ENCODE results near the gene HMCN1. TPM values are rescaled to one million over a fixed set of nuclear protein-coding genes. Genes with fewer than 3 reads are reported as not detected.
A peak's percentile ranks its signal among the peaks of the same experiment; 100 is the strongest.

Gene HMCN1
- total and polyA plus RNA-seq, 2 donors from 2014 or later, result 0.97 to 2.7 TPM

GRCh38 chr1:185716095-185716494 is 18.1 kb upstream of the HMCN1 start:
- intact Hi-C loops (cut with DNase I), result no loop called here
- H3K36me3 ChIP-seq (ENCODE audit: control insufficient read depth in 2 of 3, insufficient read depth in 3 of 3, low read length in 3 of 3), result no peaks in the 10 kb centered on the region
- no peak for DNase-seq
- no peak overlapping the region for H3K4me3 ChIP-seq (ENCODE audit: low read length in 3 of 3)
- no peaks in the 10 kb centered on the region for H3K27me3 ChIP-seq (ENCODE audit: control insufficient read depth, insufficient read depth, low read length)
- no peak for FAIRE-seq
- TF ChIP-seq, protein P1, sequence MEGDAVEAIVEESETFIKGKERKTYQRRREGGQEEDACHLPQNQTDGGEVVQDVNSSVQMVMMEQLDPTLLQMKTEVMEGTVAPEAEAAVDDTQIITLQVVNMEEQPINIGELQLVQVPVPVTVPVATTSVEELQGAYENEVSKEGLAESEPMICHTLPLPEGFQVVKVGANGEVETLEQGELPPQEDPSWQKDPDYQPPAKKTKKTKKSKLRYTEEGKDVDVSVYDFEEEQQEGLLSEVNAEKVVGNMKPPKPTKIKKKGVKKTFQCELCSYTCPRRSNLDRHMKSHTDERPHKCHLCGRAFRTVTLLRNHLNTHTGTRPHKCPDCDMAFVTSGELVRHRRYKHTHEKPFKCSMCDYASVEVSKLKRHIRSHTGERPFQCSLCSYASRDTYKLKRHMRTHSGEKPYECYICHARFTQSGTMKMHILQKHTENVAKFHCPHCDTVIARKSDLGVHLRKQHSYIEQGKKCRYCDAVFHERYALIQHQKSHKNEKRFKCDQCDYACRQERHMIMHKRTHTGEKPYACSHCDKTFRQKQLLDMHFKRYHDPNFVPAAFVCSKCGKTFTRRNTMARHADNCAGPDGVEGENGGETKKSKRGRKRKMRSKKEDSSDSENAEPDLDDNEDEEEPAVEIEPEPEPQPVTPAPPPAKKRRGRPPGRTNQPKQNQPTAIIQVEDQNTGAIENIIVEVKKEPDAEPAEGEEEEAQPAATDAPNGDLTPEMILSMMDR (IDR thresholded peaks at IDR 0.05; ENCODE audit: borderline replicate concordance, extremely low read depth, insufficient read depth), result no peak
- no peak overlapping the region for H3K9ac ChIP-seq (ENCODE audit: low read length in 3 of 3)
- no peaks in the 10 kb centered on the region for H3K9me3 ChIP-seq (ENCODE audit: control insufficient read depth in 2 of 3, insufficient read depth in 1 of 3, low read length in 3 of 3)
- no peak overlapping the region for H3K27ac ChIP-seq (ENCODE audit: low read depth in 2 of 2, low read length in 2 of 2)
- no peaks in the 10 kb centered on the region for H3K4me1 ChIP-seq (ENCODE audit: control insufficient read depth in 2 of 3, insufficient read depth in 2 of 3, low read depth in 1 of 3, low read length in 3 of 3)

- FAIRE-seq (no peak), DNase-seq (peak in 2 of 5 donors; percentile 6 to 13)
- H3K9ac ChIP-seq (ENCODE audit: low read length in 3 of 3), result no peak overlapping the region
- no peaks in the 10 kb centered on the region for H3K4me1 ChIP-seq (ENCODE audit: control insufficient read depth in 2 of 3, insufficient read depth in 2 of 3, low read depth in 1 of 3, low read length in 3 of 3)
- no peaks in the 10 kb centered on the region for H3K27me3 ChIP-seq (ENCODE audit: control insufficient read depth, insufficient read depth, low read length)
- intact Hi-C loops (cut with DNase I), result no loop called here
- no peaks in the 10 kb centered on the region for H3K9me3 ChIP-seq (ENCODE audit: control insufficient read depth in 2 of 3, insufficient read depth in 1 of 3, low read length in 3 of 3)
- no peak overlapping the region for H3K4me3 ChIP-seq (ENCODE audit: low read length in 3 of 3)
- TF ChIP-seq, protein P1 (IDR thresholded peaks at IDR 0.05; ENCODE audit: borderline replicate concordance, extremely low read depth, insufficient read depth), result peak; percentile 23
- no peak overlapping the region for H3K27ac ChIP-seq (ENCODE audit: low read depth in 2 of 2, low read length in 2 of 2)
- no peaks in the 10 kb centered on the region for H3K36me3 ChIP-seq (ENCODE audit: control insufficient read depth in 2 of 3, insufficient read depth in 3 of 3, low read length in 3 of 3)
These were observed 15.2 kb upstream of the HMCN1 start for GRCh38 chr1:185719021-185719420.

DNA sequence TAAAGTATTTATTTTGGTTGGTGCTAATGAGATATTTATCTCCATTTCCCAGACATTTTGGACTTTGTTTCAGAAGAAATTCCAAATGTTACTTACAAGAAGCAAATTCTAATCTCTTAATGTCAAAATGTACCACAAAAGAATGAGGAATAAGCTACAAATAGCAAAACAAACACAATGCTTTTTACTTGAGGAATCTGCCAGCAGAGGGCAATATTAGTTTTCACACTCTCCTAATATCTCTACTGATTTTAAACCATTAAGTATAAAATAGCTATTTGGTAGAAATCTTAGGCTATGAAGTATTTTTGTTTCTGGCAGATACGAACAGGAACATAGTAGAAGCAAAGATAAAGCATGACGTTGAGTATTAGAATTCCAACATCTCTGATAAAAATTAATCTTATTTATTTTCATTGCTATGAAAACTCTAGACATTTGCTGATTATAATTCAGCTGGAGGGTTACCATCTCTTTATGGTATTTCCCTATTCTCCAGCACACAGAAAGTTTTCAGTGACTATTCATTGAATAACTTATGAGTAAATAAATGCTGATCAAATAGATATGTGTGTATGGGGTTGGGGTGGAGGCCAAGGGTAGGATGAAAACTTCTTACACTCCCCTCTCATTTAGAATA is 13.4 kb upstream of the HMCN1 start:
- no peaks in the 10 kb centered on the region for H3K27me3 ChIP-seq (ENCODE audit: control insufficient read depth, insufficient read depth, low read length)
- peak; percentile 90 for FAIRE-seq
- H3K4me3 ChIP-seq (ENCODE audit: low read length in 3 of 3), result no peak overlapping the region
- H3K27ac ChIP-seq (ENCODE audit: low read depth in 2 of 2, low read length in 2 of 2), result no peak overlapping the region
- H3K9me3 ChIP-seq (ENCODE audit: control insufficient read depth in 2 of 3, insufficient read depth in 1 of 3, low read length in 3 of 3), result no peaks in the 10 kb centered on the region
- H3K9ac ChIP-seq (ENCODE audit: low read length in 3 of 3), result no peak overlapping the region
- intact Hi-C loops (cut with DNase I), result no loop called here
- TF ChIP-seq, protein P1 (IDR thresholded peaks at IDR 0.05; ENCODE audit: borderline replicate concordance, extremely low read depth, insufficient read depth), result peak; percentile 51
- DNase-seq, result peak in 2 of 5 donors; percentile 67 to 85
- no peaks in the 10 kb centered on the region for H3K4me1 ChIP-seq (ENCODE audit: control insufficient read depth in 2 of 3, insufficient read depth in 2 of 3, low read depth in 1 of 3, low read length in 3 of 3)
- no peaks in the 10 kb centered on the region for H3K36me3 ChIP-seq (ENCODE audit: control insufficient read depth in 2 of 3, insufficient read depth in 3 of 3, low read length in 3 of 3)

- intact Hi-C loops (cut with DNase I), result no loop called here
- Histone ChIP-seq H3K9me3 (ENCODE audit: control insufficient read depth in 2 of 3, insufficient read depth in 1 of 3, low read length in 3 of 3) (no peaks in the 10 kb centered on the region), H3K4me3 (ENCODE audit: low read length in 3 of 3) (no peak overlapping the region), H3K36me3 (ENCODE audit: control insufficient read depth in 2 of 3, insufficient read depth in 3 of 3, low read length in 3 of 3) (no peaks in the 10 kb centered on the region), H3K27me3 (ENCODE audit: control insufficient read depth, insufficient read depth, low read length) (no peaks in the 10 kb centered on the region), H3K9ac (ENCODE audit: low read length in 3 of 3) (no peak overlapping the region), H3K27ac (ENCODE audit: low read depth in 2 of 2, low read length in 2 of 2) (no peak overlapping the region), H3K4me1 (ENCODE audit: control insufficient read depth in 2 of 3, insufficient read depth in 2 of 3, low read depth in 1 of 3, low read length in 3 of 3) (no peaks in the 10 kb centered on the region)
- FAIRE-seq, result no peak
- no peak for DNase-seq
- TF ChIP-seq, protein P1 (IDR thresholded peaks at IDR 0.05; ENCODE audit: borderline replicate concordance, extremely low read depth, insufficient read depth), result no peak
These were observed 12.6 kb upstream of the HMCN1 start for GRCh38 chr1:185721553-185721952.

All from kidney (tissue), 14 donors.